HG03045 (cell line): ENCODE measurements around the gene CLDN15.
"Not testable (repeated sequence)": the region's sequence is repeated elsewhere in the genome, so short reads cannot be mapped to it uniquely, and the experiment has no call there.

Experiments
- ATAC-seq: cut with Tn5 transposase; IDR thresholded peaks from one replicate; pipeline ENCODE4 v1.9.1; 2021; ENCODE audit warnings: mild to moderate bottlenecking, moderate library complexity; ENCODE audit not compliant: unreplicated experiment

Gene CLDN15

DNA sequence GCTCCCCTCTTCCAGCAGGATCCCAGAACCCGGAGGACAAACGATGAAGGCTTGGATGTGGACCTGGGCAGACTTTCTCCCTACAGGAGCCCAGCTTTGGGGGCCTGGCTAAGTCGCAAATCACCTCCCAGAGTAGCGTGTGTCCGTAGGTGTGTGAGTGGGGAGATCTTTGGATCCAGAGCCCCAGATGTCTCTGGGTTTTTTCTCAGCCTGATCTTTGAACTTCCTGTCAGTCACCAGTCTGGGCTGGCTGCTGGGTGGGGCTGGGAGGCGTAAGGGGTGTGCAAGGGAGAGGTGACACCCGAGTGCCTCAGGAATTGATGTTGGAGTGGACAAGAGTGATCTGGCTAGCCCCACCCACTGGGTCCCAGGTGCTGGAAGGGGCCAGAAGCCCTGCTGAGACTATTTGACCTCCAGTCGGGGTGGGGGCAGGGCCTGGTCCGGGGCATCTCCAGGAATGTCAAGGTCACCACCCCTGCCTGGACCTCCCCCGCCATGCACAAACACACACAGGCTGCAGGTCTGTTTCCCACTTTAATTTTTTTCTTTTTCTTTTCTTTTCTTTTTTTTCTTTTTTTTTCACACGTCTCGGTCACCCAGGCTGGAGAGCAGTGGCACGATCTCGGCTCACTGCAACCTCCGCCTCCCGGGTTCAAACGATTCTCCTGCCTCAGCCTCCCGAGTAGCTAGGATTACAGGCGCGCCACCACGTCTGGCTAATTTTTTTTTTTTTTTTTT, 36.6 kb downstream of the CLDN15 start, which contains the start of gene MOGAT3:
Gene MOGAT3, minus strand, starts transcription at position 175 of the 738 bp plus-strand sequence. CDS start 182 bp downstream, outside the sequence.
- ATAC-seq = no peak

- no peak for ATAC-seq
These were observed 37.1 kb downstream of the CLDN15 start for GRCh38 chr7:101200504-101200861.

DNA sequence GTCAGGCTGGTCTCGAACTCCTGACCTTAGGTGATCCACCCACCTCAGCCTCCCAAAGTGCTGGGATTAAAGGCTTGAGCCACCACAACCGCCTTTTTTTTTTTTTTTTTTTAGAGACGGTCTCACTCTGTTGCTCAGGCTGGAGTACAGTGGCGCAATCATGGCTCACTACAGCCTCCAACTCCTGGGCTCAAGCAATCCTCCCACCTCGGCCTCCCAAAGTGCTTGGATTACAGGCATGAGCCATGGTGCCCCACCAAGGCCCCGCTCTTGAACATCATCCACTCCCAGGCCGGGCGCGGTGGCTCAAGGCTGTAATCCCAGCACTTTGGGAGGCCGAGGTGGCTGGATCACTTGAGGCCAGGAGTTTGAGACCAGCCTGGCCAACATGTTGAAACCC, 38.1 kb downstream of the CLDN15 start:
- not testable (repeated sequence) for ATAC-seq

- no peak for ATAC-seq
These were observed 39.1 kb downstream of the CLDN15 start for GRCh38 chr7:101198476-101198875.

DNA sequence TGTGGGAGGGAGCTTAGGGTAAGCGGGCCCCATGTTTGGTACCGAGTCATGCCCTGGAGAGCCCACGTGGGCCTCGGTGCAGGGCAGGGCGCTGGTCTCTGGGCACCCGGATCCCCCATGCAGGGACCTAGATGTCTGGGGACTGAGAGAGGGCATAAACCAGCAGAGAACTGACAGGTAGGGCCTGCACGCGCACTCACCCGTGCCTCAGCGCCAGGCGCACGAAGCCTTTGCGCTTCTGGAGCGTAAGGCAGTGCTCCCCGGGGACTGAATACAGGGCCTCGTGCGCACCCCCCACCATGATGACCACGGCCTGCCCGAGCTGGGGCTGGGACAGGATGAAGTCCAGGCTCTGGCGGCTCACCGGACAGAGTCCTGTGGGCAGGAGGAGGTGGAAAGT, 39.6 kb downstream of the CLDN15 start:
- ATAC-seq = no peak

DNA sequence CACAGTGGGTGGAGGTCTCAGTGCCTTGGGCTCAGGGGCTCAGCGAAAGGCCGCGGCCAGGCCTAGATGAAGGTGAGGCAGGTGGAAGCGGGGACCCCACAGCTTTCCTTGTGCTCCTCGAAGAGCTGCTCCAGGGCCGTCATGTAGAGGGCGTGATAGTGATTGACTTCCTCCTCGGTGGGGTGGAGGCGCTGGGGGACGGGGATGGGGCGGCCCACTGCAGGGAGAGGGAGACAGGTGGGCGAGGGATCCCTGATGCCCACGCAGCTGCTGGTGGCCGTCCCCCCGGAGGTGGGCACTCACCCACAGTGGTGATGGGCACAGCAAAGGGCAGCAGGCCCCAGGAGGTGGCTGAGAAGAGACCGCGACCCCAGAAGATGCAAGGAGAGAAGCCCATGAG, 41.7 kb downstream of the CLDN15 start:
- ATAC-seq = no peak

DNA sequence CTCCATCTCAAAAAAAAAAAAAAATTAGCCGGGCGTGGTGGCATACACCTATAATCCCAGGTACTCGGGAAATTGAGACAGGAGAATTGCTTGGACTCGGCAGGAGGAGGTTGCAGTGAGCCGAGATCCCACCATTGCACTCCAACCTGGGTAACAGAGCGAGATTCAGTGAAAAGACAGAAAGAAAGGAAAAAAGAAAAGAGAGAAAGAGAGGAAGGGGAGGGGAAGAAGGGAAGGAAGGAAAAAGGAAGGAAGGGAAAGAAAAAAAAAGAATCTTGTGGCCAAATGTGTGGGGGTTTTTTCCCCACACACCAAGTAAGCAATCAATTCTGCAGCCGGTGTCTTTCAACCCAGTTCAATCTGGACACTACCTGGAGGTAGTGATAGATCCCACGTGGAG, 48.5 kb downstream of the CLDN15 start:
- no peak for ATAC-seq

- no peak for ATAC-seq
These were observed 50.7 kb downstream of the CLDN15 start for GRCh38 chr7:101186844-101187428.

- no peak for ATAC-seq
These were observed 51.4 kb downstream of the CLDN15 start for GRCh38 chr7:101186194-101186593.

GRCh38 chr7:101185258-101185839, 52.3 kb downstream of the CLDN15 start:
- no peak for ATAC-seq
